Astrocyte of the spinal cord (primary cell): Measurements from ENCODE around the gene NPPB.

Experiments used
- DNase-seq: peaks from one replicate; pipeline ENCODE4 v3.0.0; 2011; ENCODE audit warnings: low read depth, low spot score
- H3K4me3 ChIP-seq: 2 replicates; pipeline ENCODE4 v1.5.1; 2011; ENCODE audit warnings: low read depth, mild to moderate bottlenecking, low read length, moderate library complexity
- in situ Hi-C: cut with HindIII; loops from 2 replicates; pipeline ENCODE4 v1.10.0; 2017; ENCODE audit warnings: low sequenced_read_pairs
- TF ChIP-seq, protein P1 (sequence below): IDR thresholded peaks from 2 replicates; pipeline ENCODE4 v1.5.1; 2012; ENCODE audit warnings: low read depth, mild to moderate bottlenecking, low read length, inconsistent platforms

Gene NPPB

DNA sequence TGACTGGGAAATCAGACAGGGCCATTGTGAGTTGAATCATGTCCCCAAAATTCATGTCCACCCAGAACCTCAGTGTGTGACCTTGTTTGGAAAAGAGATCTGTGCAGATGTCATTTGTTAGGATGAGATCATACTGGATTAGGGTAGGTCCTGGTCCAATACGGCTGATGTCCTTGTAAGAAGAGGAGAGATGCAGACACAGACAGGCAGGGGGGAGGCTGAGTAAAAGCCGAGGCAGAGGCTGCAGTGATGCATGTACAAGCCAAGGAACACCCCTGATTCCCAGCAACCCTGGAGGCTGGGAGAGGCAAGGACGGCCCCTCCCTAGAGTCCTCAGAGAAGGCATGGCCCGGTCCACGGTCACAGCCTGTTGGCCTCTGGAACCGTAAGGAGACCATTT lies 15.9 kb upstream of the NPPB start:
- no peak overlapping the region for H3K4me3 ChIP-seq
- TF ChIP-seq, protein P1, sequence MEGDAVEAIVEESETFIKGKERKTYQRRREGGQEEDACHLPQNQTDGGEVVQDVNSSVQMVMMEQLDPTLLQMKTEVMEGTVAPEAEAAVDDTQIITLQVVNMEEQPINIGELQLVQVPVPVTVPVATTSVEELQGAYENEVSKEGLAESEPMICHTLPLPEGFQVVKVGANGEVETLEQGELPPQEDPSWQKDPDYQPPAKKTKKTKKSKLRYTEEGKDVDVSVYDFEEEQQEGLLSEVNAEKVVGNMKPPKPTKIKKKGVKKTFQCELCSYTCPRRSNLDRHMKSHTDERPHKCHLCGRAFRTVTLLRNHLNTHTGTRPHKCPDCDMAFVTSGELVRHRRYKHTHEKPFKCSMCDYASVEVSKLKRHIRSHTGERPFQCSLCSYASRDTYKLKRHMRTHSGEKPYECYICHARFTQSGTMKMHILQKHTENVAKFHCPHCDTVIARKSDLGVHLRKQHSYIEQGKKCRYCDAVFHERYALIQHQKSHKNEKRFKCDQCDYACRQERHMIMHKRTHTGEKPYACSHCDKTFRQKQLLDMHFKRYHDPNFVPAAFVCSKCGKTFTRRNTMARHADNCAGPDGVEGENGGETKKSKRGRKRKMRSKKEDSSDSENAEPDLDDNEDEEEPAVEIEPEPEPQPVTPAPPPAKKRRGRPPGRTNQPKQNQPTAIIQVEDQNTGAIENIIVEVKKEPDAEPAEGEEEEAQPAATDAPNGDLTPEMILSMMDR, result no peak
- DNase-seq, result no peak
- in situ Hi-C loops, result no loop called here

DNA sequence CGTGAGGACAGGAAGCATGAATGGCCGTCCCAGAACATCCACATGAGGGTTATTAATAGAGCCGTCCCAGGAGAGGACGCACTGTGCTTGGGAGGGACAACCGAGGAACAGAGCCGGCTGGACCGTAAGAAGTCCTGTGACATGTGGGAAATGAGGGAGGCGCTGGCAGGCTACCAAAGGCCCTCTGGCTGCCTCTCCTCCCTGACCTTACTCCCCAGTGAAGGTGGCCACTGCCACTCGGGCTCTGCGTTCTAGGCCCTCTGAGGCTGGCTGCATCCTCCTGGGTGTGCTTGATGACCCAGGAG lies 15.5 kb upstream of the NPPB start:
- TF ChIP-seq, protein P1, result no peak
- H3K4me3 ChIP-seq, result no peak overlapping the region
- in situ Hi-C loops, result no loop called here
- no peak for DNase-seq

DNA sequence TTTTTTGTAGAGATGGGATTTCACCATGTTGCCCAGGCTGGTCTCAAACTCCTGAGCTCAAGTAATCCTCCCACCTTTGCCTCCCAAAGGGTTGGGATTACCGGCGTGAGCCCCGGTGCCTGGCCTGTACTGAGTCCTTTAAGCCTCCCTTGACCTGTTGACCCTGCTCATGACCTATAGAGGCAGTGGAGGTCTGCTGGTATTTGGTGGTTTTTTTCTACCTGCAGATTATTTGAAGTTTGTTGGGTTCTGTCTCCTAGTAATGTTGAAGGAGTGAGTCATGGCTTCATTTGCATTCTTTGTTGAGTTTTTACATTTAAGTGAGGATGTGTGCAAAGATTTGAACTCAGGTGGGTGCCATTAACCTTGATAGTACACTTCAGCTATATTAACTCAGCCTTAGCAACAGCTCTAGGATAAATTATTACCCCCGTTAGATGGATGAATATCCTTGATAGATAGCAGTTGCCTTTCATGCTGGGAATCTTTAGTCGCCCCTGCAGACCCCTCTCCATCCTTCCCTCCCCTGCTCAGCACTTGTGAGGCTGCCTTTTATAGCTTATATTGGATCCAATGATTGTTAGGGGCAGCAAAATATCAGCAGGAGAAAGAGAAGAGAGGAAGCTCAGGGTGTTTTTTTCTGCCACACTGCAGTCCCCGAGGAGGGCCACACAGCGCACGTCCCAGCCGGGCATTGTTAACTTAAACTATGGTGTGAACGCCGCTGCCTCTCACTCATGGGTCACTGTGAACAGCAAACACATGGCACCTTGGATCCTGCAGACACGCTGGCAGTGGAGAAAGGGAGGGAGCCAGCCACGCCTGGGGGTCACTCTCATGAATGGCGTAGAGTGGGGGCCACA lies 14.9 kb upstream of the NPPB start:
- H3K4me3 ChIP-seq, result no peak overlapping the region
- TF ChIP-seq, protein P1, result no peak
- no peak for DNase-seq
- in situ Hi-C loops, result no loop called here

DNA sequence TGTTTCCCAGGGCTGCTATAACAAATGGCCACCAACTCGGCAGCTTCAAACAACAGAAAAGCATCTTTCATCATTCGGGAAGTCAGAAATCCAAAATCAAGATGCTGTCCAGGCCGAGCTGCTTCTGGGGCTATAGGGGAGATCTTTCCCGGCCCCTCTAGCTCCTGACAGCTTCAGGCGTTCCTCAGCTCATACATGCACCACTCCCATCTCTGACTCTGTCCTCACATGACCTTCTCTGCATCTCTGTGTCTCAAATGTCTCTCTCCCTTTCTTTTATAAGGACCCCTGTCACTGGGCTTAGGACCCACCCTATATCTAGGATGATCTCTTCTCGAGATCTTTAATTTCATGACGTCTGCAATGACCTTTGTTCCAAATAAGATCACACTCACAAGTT lies 13.8 kb upstream of the NPPB start:
- TF ChIP-seq, protein P1, result no peak
- no peak for DNase-seq
- H3K4me3 ChIP-seq, result no peak overlapping the region
- in situ Hi-C loops, result no loop called here

DNA sequence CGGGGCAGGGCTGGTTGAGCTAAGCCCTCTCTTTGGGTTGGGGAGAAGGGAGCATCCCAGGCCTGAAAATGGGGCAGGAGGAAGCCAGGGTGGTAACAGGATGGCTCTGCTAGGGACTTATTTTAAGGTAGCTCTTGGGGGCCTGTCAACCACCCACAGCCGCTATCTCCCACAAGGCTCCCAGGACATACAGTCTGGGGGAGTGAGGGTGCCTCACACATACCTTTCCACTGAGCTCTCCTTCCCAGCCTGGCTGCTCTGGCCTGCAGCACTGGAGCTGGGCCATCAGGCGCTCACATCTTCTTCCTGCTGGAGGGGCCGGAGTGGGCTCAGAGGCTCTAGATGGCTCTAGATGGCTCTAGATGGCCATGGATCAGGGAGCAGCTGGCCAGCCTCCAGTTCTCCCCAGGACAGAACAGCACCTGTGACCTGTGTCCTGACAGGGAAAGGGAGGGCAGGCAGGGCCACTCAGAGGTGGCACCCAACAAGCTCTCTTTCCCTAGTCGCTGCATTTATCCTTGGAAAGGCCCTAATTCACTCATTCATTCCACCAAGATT lies 11.0 kb upstream of the NPPB start:
- DNase-seq, result no peak
- TF ChIP-seq, protein P1, result no peak
- in situ Hi-C loops, result no loop called here
- no peak overlapping the region for H3K4me3 ChIP-seq

DNA sequence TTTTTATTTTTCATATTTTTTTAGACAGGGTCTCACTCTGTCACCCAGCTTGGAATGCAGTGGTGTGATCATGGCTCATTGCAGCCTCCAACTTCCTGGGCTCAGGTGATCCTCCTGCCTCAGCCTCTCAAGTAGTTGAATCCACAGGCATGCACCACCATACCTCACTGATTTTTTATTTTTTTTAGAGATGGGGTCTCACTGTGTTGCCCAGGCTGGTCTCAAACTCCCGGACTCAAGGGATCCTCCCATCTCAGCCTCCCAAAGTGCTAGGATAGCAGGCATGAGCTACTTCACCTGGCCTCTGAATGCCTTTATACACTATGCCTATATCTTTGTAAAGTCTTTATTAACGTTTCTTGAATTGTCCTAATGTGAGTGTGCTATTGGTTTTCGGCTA lies 10.4 kb upstream of the NPPB start:
- DNase-seq, result no peak
- TF ChIP-seq, protein P1, result no peak
- in situ Hi-C loops, result no loop called here
- H3K4me3 ChIP-seq, result no peak overlapping the region
